Ascending aorta (tissue), 2 donors: ENCODE results near the gene CPA3. TPM values are rescaled to one million over a fixed set of nuclear protein-coding genes. Genes with fewer than 3 reads are reported as not detected.

Source experiments
- DNase-seq, 2 donors: peaks; one replicate each; pipeline ENCODE4 v3.0.0-alpha.2; 2019; ENCODE audit warnings: low spot score in 2 of 2
- H3K27ac ChIP-seq, 2 donors: fragments of 200-600 bp; sonication (generic); one replicate each; pipeline ENCODE4 v1.5.1; 2016 to 2017; ENCODE audit warnings: mild to moderate bottlenecking in 1 of 2
- H3K27me3 ChIP-seq: fragments of 200-600 bp; sonication (generic); one replicate; pipeline ENCODE4 v1.5.1; 2017
- H3K36me3 ChIP-seq, 2 donors: fragments of 200-600 bp; sonication (generic); one replicate each; pipeline ENCODE4 v1.5.1; 2016
- H3K4me1 ChIP-seq, 2 donors: fragments of 200-600 bp; sonication (generic); one replicate each; pipeline ENCODE4 v1.5.1; 2016 to 2017; ENCODE audit warnings: mild to moderate bottlenecking in 1 of 2
- H3K4me3 ChIP-seq, 2 donors: fragments of 200-600 bp; sonication (generic); one replicate each; pipeline ENCODE4 v1.5.1; 2016 to 2017; ENCODE audit warnings: mild to moderate bottlenecking in 1 of 2
- H3K9me3 ChIP-seq, 2 donors: fragments of 200-600 bp; sonication (generic); one replicate each; pipeline ENCODE4 v1.5.1; 2016
- intact Hi-C: fragments of 100-400 bp; cut with DNase I; formaldehyde crosslinking; loops from one replicate; pipeline ENCODE4 v1.15.1; 2023
- total RNA-seq: library from RNA; depleted of rRNA; stranded (reverse); fragments of >200 nt; gene quantifications from one replicate; pipeline ENCODE4 v1.1.0, GENCODE V29; 2016
- TF ChIP-seq, protein P1 (sequence below), 3 experiments: fragments of 200-600 bp in 2 of 3; fragments of 450-650 bp in 1 of 3; sonication (generic) in 2 of 3; IDR thresholded peaks; one replicate each; pipeline ENCODE4 v1.5.1; 2016 to 2019; ENCODE audit warnings: antibody characterized with exemption in 3 of 3, mild to moderate bottlenecking in 1 of 3, moderate library complexity in 1 of 3

CPA3 gene
- total RNA-seq, 1 donor from 2014 or later: not detected

DNA sequence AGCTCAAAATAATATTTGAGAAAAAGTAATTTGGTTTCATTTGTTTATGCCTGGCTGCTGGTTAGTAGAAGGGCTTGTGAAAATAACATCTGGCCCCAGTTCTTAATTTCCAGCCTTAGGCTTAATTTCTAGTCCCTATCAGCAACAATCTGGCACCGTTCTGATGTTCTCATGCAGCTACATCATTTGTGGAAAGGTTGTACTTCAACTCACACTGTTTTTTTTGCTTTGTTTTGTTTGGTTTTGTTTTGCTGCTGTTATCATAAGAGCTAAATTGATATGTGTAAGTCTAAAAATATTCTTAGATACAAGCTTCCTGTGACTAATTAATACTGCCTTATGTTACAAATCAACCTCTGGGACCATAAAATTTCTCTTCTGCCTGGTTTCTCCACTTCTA lies 8.9 kb downstream of the CPA3 start:
- intact Hi-C loops: no loop called here
- Histone ChIP-seq H3K9me3 (no peaks in the 10 kb centered on the region), H3K4me1 (no peaks in the 10 kb centered on the region), H3K4me3 (no peak overlapping the region), H3K36me3 (no peaks in the 10 kb centered on the region), H3K27ac (no peak overlapping the region), H3K27me3 (no peaks in the 10 kb centered on the region)
- no peak for DNase-seq
- TF ChIP-seq, protein P1, sequence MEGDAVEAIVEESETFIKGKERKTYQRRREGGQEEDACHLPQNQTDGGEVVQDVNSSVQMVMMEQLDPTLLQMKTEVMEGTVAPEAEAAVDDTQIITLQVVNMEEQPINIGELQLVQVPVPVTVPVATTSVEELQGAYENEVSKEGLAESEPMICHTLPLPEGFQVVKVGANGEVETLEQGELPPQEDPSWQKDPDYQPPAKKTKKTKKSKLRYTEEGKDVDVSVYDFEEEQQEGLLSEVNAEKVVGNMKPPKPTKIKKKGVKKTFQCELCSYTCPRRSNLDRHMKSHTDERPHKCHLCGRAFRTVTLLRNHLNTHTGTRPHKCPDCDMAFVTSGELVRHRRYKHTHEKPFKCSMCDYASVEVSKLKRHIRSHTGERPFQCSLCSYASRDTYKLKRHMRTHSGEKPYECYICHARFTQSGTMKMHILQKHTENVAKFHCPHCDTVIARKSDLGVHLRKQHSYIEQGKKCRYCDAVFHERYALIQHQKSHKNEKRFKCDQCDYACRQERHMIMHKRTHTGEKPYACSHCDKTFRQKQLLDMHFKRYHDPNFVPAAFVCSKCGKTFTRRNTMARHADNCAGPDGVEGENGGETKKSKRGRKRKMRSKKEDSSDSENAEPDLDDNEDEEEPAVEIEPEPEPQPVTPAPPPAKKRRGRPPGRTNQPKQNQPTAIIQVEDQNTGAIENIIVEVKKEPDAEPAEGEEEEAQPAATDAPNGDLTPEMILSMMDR (IDR thresholded peaks at IDR 0.05): no peak

DNA sequence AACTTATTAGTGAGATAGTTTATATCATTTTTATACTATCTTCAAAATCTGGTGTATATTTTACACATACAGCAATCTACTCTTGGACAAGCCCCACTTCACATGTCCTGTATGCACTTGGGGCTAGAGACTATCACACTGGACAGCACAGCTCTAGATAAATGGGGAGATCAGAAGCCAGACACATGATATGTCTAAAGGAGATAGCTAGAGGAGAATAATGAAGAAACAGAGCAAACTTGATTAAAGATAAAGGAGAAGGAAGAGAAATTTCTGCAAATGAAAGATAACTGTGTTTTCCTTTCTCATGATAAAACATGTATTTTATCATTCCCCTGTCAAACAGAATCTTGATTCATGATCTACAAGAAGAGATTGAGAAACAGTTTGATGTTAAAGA lies 13.0 kb downstream of the CPA3 start:
- Histone ChIP-seq H3K27me3 (no peaks in the 10 kb centered on the region), H3K9me3 (no peaks in the 10 kb centered on the region), H3K36me3 (no peaks in the 10 kb centered on the region), H3K27ac (no peak overlapping the region), H3K4me3 (no peak overlapping the region), H3K4me1 (no peaks in the 10 kb centered on the region)
- TF ChIP-seq, protein P1 (IDR thresholded peaks at IDR 0.05): no peak
- DNase-seq: no peak
- intact Hi-C loops: no loop called here

DNA sequence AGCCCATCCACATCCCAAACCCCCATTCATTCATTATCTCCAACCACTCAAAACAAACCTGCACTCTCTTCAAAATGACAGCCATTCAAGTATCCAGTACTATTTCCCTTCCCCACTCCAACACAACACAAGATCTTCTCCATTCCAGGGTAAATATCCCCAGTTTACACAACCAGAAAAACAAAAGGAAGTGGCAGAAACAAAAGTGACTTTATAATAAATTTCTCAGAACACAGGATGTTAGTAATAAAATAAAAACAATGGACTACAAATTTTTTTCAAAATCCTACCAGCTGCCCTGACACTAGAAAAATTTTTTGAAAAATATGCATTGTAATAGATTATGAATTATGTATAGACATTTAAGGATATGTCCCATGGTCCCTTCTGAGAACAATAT lies 14.2 kb downstream of the CPA3 start:
- no peaks in the 10 kb centered on the region for H3K27me3 ChIP-seq
- no peaks in the 10 kb centered on the region for H3K36me3 ChIP-seq
- DNase-seq: no peak
- intact Hi-C loops: no loop called here
- H3K4me3 ChIP-seq: no peak overlapping the region
- H3K9me3 ChIP-seq: no peaks in the 10 kb centered on the region
- TF ChIP-seq, protein P1 (IDR thresholded peaks at IDR 0.05): no peak
- no peak overlapping the region for H3K27ac ChIP-seq
- H3K4me1 ChIP-seq: no peaks in the 10 kb centered on the region

DNA sequence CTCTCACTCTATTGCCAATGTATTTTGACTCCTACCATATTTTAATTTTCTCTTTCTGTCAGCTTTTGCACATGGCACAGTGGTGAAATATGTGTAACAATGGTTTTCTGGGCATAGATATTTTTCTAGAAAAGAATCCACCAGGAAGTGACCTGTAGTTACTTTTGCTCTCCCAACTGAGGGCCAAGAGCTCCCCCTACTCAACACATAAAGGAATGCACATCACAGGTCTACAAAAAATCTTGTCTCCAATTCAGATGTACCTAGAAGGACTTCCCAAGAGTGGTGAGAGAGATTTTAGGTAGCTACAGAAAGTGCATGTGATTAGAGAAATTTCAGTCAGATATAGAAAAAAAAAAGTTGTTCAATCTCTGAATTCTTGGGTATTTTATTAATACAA lies 15.6 kb downstream of the CPA3 start:
- intact Hi-C loops: no loop called here
- Histone ChIP-seq H3K36me3 (no peaks in the 10 kb centered on the region), H3K27me3 (no peaks in the 10 kb centered on the region), H3K4me3 (no peak overlapping the region), H3K27ac (no peak overlapping the region), H3K9me3 (no peaks in the 10 kb centered on the region), H3K4me1 (no peaks in the 10 kb centered on the region)
- TF ChIP-seq, protein P1 (IDR thresholded peaks at IDR 0.05): no peak
- DNase-seq: no peak

DNA sequence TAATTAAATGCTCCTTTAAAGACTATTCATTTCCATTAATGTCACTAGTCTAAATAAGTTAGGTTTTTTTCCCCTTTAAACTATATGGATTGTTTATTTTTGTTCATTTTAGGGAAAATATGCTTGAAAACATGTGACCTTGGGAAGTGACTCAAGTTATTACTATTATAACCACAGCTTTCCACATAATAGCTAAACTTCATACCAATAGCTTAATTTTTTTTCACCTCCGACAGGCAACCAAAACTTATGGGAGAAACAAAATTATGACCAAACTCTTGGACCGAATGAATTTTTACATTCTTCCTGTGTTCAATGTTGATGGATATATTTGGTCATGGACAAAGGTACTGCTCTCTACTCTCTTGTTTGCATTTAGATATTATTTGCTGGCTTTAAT lies 16.2 kb downstream of the CPA3 start:
- Histone ChIP-seq H3K4me1 (no peaks in the 10 kb centered on the region), H3K9me3 (no peaks in the 10 kb centered on the region), H3K4me3 (no peak overlapping the region), H3K27ac (no peak overlapping the region), H3K27me3 (no peaks in the 10 kb centered on the region), H3K36me3 (no peaks in the 10 kb centered on the region)
- DNase-seq: no peak
- intact Hi-C loops: no loop called here
- TF ChIP-seq, protein P1 (IDR thresholded peaks at IDR 0.05): no peak

DNA sequence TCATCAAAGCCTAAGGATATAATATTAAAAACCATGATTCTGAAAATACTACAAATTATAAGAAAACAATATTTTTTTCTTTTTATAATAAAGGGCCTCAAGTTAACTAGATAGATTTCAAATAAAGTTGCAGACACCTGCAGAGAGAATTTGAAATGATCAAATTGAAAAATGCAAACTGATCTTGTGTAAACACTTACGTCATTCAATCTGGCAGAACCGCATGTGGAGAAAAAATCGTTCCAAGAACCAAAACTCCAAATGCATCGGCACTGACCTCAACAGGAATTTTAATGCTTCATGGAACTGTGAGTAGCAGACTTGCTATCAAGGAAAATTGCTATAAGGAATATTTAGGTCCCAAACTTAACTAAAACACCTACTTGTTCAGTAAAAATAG lies 17.2 kb downstream of the CPA3 start:
- Histone ChIP-seq H3K4me3 (no peak overlapping the region), H3K27me3 (no peaks in the 10 kb centered on the region), H3K36me3 (no peaks in the 10 kb centered on the region), H3K27ac (no peak overlapping the region), H3K9me3 (no peaks in the 10 kb centered on the region), H3K4me1 (no peaks in the 10 kb centered on the region)
- no peak for DNase-seq
- TF ChIP-seq, protein P1 (IDR thresholded peaks at IDR 0.05): no peak
- intact Hi-C loops: no loop called here
